Karpas-422 (cell line): ENCODE data around the gene CNIH1. TPM values are rescaled to one million over a fixed set of nuclear protein-coding genes. Genes with fewer than 3 reads are reported as not detected.
"Not testable (repeated sequence)": the region's sequence is repeated elsewhere in the genome, so short reads cannot be mapped to it uniquely, and the experiment has no call there.

Source experiments
- DNase-seq: peaks from one replicate; pipeline ENCODE4 v3.0.0-alpha.2; 2015
- H2AFZ ChIP-seq: fragments of 200-600 bp; sonication (generic); 2 replicates; pipeline ENCODE4 v1.6.1; 2014; ENCODE audit warnings: antibody characterized with exemption, low read length, mixed read lengths
- H3K27ac ChIP-seq: fragments of 200-600 bp; sonication (generic); 2 replicates; pipeline ENCODE4 v1.5.1; 2014; ENCODE audit warnings: mild to moderate bottlenecking, low read length, moderate library complexity
- H3K27me3 ChIP-seq: fragments of 200-600 bp; sonication (generic); 2 replicates; pipeline ENCODE4 v1.6.1; 2014; ENCODE audit warnings: low read length, mixed read lengths
- H3K36me3 ChIP-seq: fragments of 200-600 bp; sonication (generic); 2 replicates; pipeline ENCODE4 v1.6.1; 2014; ENCODE audit warnings: low read length, mixed read lengths; ENCODE audit not compliant: insufficient read depth
- H3K4me1 ChIP-seq: fragments of 200-600 bp; sonication (generic); 2 replicates; pipeline ENCODE4 v1.6.1; 2014; ENCODE audit warnings: mild to moderate bottlenecking, low read length, mixed read lengths
- H3K4me2 ChIP-seq: fragments of 200-600 bp; sonication (generic); 2 replicates; pipeline ENCODE4 v1.6.1; 2014; ENCODE audit warnings: low read length, low read depth, mild to moderate bottlenecking; ENCODE audit not compliant: poor library complexity, severe bottlenecking
- H3K4me3 ChIP-seq: fragments of 200-600 bp; sonication (generic); 2 replicates; pipeline ENCODE4 v1.5.1; 2014; ENCODE audit warnings: mild to moderate bottlenecking, antibody characterized with exemption, low read length, mixed read lengths
- H3K79me2 ChIP-seq: fragments of 200-600 bp; sonication (generic); 2 replicates; pipeline ENCODE4 v1.6.1; 2014; ENCODE audit warnings: mild to moderate bottlenecking, low read length, mixed read lengths
- H3K9ac ChIP-seq: fragments of 200-600 bp; sonication (generic); 2 replicates; pipeline ENCODE4 v1.6.0; 2014; ENCODE audit warnings: low read length
- H3K9me2 ChIP-seq: fragments of 200-600 bp; sonication (generic), shearing (Covaris generic); replicated peaks from 2 replicates; pipeline ENCODE4 v1.6.0; 2014; ENCODE audit warnings: mild to moderate bottlenecking, low read length, moderate library complexity; ENCODE audit not compliant: insufficient read depth
- H3K9me3 ChIP-seq: fragments of 300-700, 200-600 bp; sonication (generic); 2 replicates; pipeline ENCODE4 v1.6.1; 2014; ENCODE audit warnings: low read length, mixed read lengths
- H4K20me1 ChIP-seq: fragments of 200-600 bp; sonication (generic); 2 replicates; pipeline ENCODE4 v1.6.1; 2014; ENCODE audit warnings: mild to moderate bottlenecking, antibody characterized with exemption, low read length, low read depth; ENCODE audit not compliant: insufficient read depth
- total RNA-seq: library from RNA; depleted of rRNA; stranded (reverse); fragments of >200 nt; shearing (Covaris generic); gene quantifications from 2 replicates; pipeline ENCODE4 v1.2.3, GENCODE V29; 2014; ENCODE audit warnings: low replicate concordance

The CNIH1 gene
- total RNA-seq, 1 experiment from 2014 or later: 576 TPM

- no peak overlapping the region for H3K4me2 ChIP-seq
- H3K9me3 ChIP-seq: no peaks in the 10 kb centered on the region
- H3K9ac ChIP-seq: no peak overlapping the region
- H3K9me2 ChIP-seq: no peaks in the 10 kb centered on the region
- H3K27me3 ChIP-seq: no peaks in the 10 kb centered on the region
- H3K79me2 ChIP-seq: no peaks in the 10 kb centered on the region
- no peak overlapping the region for H3K4me3 ChIP-seq
- no peak overlapping the region for H2AFZ ChIP-seq
- no peak overlapping the region for H3K27ac ChIP-seq
- no peaks in the 10 kb centered on the region for H4K20me1 ChIP-seq
- no peak for DNase-seq
- no peaks in the 10 kb centered on the region for H3K36me3 ChIP-seq
- H3K4me1 ChIP-seq: peaks cover 6% of the 10 kb centered on the region
These were observed 10.0 kb upstream of the CNIH1 start for GRCh38 chr14:54451121-54451601.

- no peaks in the 10 kb centered on the region for H4K20me1 ChIP-seq
- H3K4me1 ChIP-seq: peaks cover 6% of the 10 kb centered on the region
- no peaks in the 10 kb centered on the region for H3K9me3 ChIP-seq
- no peaks in the 10 kb centered on the region for H3K36me3 ChIP-seq
- no peaks in the 10 kb centered on the region for H3K9me2 ChIP-seq
- H3K9ac ChIP-seq: no peak overlapping the region
- H2AFZ ChIP-seq: peak overlapping the region; percentile 22
- H3K4me2 ChIP-seq: no peak overlapping the region
- H3K4me3 ChIP-seq: no peak overlapping the region
- DNase-seq: peak; percentile 60
- H3K27me3 ChIP-seq: no peaks in the 10 kb centered on the region
- no peaks in the 10 kb centered on the region for H3K79me2 ChIP-seq
- H3K27ac ChIP-seq: no peak overlapping the region
These were observed 9.4 kb upstream of the CNIH1 start for GRCh38 chr14:54450535-54450934.

DNA sequence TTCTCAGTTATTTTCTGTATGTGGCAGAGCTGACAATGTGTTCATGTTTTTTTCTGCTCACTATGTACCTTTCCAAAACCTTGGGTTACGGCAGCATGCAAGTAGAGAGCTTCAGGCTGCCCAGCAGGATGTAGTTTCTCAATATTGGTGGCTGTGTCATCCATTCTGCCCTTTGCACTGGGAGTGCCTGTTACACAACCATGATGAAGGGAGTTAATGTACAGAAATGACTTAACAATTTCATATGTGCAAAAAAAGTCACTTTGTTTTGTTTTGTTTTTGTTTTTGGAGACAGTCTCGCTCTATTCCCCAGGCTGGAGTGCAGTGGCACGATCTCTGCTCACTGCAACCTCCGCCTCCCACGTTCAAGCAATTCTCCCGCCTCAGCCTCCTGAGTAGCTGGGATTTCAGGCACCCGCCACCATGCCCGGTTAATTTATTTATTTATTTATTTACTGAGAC is 6.1 kb upstream of the CNIH1 start:
- H3K4me1 ChIP-seq: peaks cover 7% of the 10 kb centered on the region
- H3K27ac ChIP-seq: no peak overlapping the region
- no peak overlapping the region for H3K4me2 ChIP-seq
- H3K4me3 ChIP-seq: no peak overlapping the region
- H3K79me2 ChIP-seq: no peaks in the 10 kb centered on the region
- H3K36me3 ChIP-seq: no peaks in the 10 kb centered on the region
- no peak for DNase-seq
- H3K27me3 ChIP-seq: no peaks in the 10 kb centered on the region
- no peaks in the 10 kb centered on the region for H4K20me1 ChIP-seq
- H3K9me2 ChIP-seq: no peaks in the 10 kb centered on the region
- no peak overlapping the region for H2AFZ ChIP-seq
- H3K9me3 ChIP-seq: no peaks in the 10 kb centered on the region
- H3K9ac ChIP-seq: no peak overlapping the region

- H3K9me2 ChIP-seq: no peaks in the 10 kb centered on the region
These were observed 5.1 kb upstream of the CNIH1 start for GRCh38 chr14:54446161-54446693.

GRCh38 chr14:54444681-54445080 is 3.5 kb upstream of the CNIH1 start:
- no peak overlapping the region for H3K4me3 ChIP-seq
- H3K79me2 ChIP-seq: peaks cover 12% of the 10 kb centered on the region
- H3K27me3 ChIP-seq: no peaks in the 10 kb centered on the region
- no peaks in the 10 kb centered on the region for H3K9me3 ChIP-seq
- no peak overlapping the region for H3K9ac ChIP-seq
- no peaks in the 10 kb centered on the region for H3K36me3 ChIP-seq
- peaks cover 15% of the 10 kb centered on the region for H3K4me1 ChIP-seq
- H3K27ac ChIP-seq: no peak overlapping the region
- no peaks in the 10 kb centered on the region for H4K20me1 ChIP-seq
- H2AFZ ChIP-seq: no peak overlapping the region
- no peak overlapping the region for H3K4me2 ChIP-seq
- DNase-seq: no peak
- H3K9me2 ChIP-seq: no peaks in the 10 kb centered on the region

More at GRCh38 chr14:54446161-54446693, 5.1 kb upstream of the CNIH1 start:
- Histone ChIP-seq H3K4me2 (no peak overlapping the region), H3K27ac (no peak overlapping the region), H3K4me1 (peaks cover 15% of the 10 kb centered on the region), H3K4me3 (no peak overlapping the region), H3K9ac (no peak overlapping the region), H3K27me3 (no peaks in the 10 kb centered on the region), H2AFZ (no peak overlapping the region), H3K9me3 (no peaks in the 10 kb centered on the region), H3K36me3 (no peaks in the 10 kb centered on the region), H3K79me2 (no peaks in the 10 kb centered on the region), H4K20me1 (no peaks in the 10 kb centered on the region)
- no peak for DNase-seq

DNA sequence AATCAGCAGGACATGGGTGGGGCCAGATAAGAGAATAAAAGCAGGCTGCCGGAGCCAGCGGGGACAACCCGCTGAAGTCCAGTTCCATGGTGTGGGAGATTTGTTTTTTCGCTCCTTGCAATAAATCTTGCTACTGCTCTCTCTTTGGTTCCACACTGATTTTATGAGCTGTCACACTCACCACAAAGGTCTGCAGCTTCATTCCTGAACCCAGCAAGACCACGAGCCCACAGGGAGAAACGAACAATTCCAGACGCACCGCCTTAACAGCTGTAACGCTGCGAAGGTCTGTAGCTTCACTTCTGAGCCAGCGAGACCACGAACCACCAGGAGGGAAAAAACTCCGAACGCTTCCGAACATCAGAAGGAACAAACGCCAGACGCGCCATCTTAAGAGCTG is 2.8 kb upstream of the CNIH1 start:
- Histone ChIP-seq H3K79me2 (peaks cover 19% of the 10 kb centered on the region), H3K27ac (no peak overlapping the region), H3K4me3 (no peak overlapping the region), H3K9me3 (no peaks in the 10 kb centered on the region), H4K20me1 (no peaks in the 10 kb centered on the region), H2AFZ (no peak overlapping the region), H3K4me1 (peaks cover 22% of the 10 kb centered on the region), H3K27me3 (no peaks in the 10 kb centered on the region), H3K9ac (no peak overlapping the region), H3K4me2 (no peak overlapping the region), H3K36me3 (0 out of 2 replicates have a peak, but pooled peaks cover 3% of the 10 kb centered on the region), H3K9me2 (no peaks in the 10 kb centered on the region)
- no peak for DNase-seq

GRCh38 chr14:54442961-54443360 is 1.8 kb upstream of the CNIH1 start:
- not testable (repeated sequence) for H3K27ac ChIP-seq, H3K9ac ChIP-seq, H3K9me2 ChIP-seq, H3K4me2 ChIP-seq, H2AFZ ChIP-seq, DNase-seq, H4K20me1 ChIP-seq, H3K27me3 ChIP-seq, H3K4me3 ChIP-seq, H3K9me3 ChIP-seq
- peaks cover 29% of the 10 kb centered on the region for H3K79me2 ChIP-seq
- 0 out of 2 replicates have a peak, but pooled peaks cover 10% of the 10 kb centered on the region for H3K36me3 ChIP-seq
- peaks cover 32% of the 10 kb centered on the region for H3K4me1 ChIP-seq

- peak overlapping the region; percentile 74 for H3K27ac ChIP-seq
- no peaks in the 10 kb centered on the region for H4K20me1 ChIP-seq
- no peak for DNase-seq
- H3K9me3 ChIP-seq: no peaks in the 10 kb centered on the region
- no peaks in the 10 kb centered on the region for H3K9me2 ChIP-seq
- H3K4me2 ChIP-seq: peak overlapping the region; percentile 83
- peak overlapping the region; percentile 81 for H3K9ac ChIP-seq
- peak overlapping the region; percentile 72 for H3K4me3 ChIP-seq
- H3K4me1 ChIP-seq: peaks cover 57% of the 10 kb centered on the region
- H2AFZ ChIP-seq: no peak overlapping the region
- peaks cover 15% of the 10 kb centered on the region; the same call in 1 of the 2 replicates for H3K36me3 ChIP-seq
- H3K27me3 ChIP-seq: no peaks in the 10 kb centered on the region
- peaks cover 54% of the 10 kb centered on the region for H3K79me2 ChIP-seq
These were observed 700 bp downstream of the CNIH1 start for GRCh38 chr14:54440476-54440872.
